Measurements from ENCODE around the gene KYNU. TPM values are rescaled to one million over a fixed set of nuclear protein-coding genes. Genes with fewer than 3 reads are reported as not detected.
A peak's percentile ranks its signal among the peaks of the same experiment; 100 is the strongest.
"Not testable (repeated sequence)": the region's sequence is repeated elsewhere in the genome, so short reads cannot be mapped to it uniquely, and the experiment has no call there.

KYNU gene
- total RNA-seq, 1 donor from 2014 or later = 0.21 TPM

GRCh38 chr2:143026411-143027054, 149.1 kb downstream of the KYNU start:
- no peak for TF ChIP-seq CTCF (IDR thresholded peaks at IDR 0.05)
- Mint-ChIP-seq H3K27ac (ENCODE audit: unreplicated experiment) (no peak overlapping the region), H3K27me3 (ENCODE audit: unreplicated experiment) (peaks cover 32% of the 10 kb centered on the region), H3K4me1 (ENCODE audit: unreplicated experiment) (peaks cover 4% of the 10 kb centered on the region), H3K36me3 (ENCODE audit: unreplicated experiment) (no peaks in the 10 kb centered on the region), H3K9me3 (ENCODE audit: unreplicated experiment) (no peaks in the 10 kb centered on the region), H3K4me3 (ENCODE audit: unreplicated experiment) (no peak overlapping the region)
- DNase-seq (ENCODE audit: extremely low spot score, unreplicated experiment) = no peak

GRCh38 chr2:143029141-143029540, 151.7 kb downstream of the KYNU start:
- Mint-ChIP-seq H3K27me3 (ENCODE audit: unreplicated experiment) (peaks cover 29% of the 10 kb centered on the region), H3K27ac (ENCODE audit: unreplicated experiment) (no peak overlapping the region), H3K4me3 (ENCODE audit: unreplicated experiment) (no peak overlapping the region), H3K4me1 (ENCODE audit: unreplicated experiment) (peaks cover 4% of the 10 kb centered on the region), H3K9me3 (ENCODE audit: unreplicated experiment) (no peaks in the 10 kb centered on the region), H3K36me3 (ENCODE audit: unreplicated experiment) (no peaks in the 10 kb centered on the region)
- DNase-seq (ENCODE audit: extremely low spot score, unreplicated experiment) = no peak
- TF ChIP-seq CTCF (IDR thresholded peaks at IDR 0.05) = no peak

GRCh38 chr2:143030127-143030526, 152.7 kb downstream of the KYNU start:
- no peaks in the 10 kb centered on the region for H3K36me3 Mint-ChIP-seq (ENCODE audit: unreplicated experiment)

GRCh38 chr2:143034292-143035074, 157.0 kb downstream of the KYNU start:
- peak; percentile 94 for TF ChIP-seq CTCF (IDR thresholded peaks at IDR 0.05)
- peaks cover 2% of the 10 kb centered on the region for H3K4me1 Mint-ChIP-seq (ENCODE audit: unreplicated experiment)
- DNase-seq (ENCODE audit: extremely low spot score, unreplicated experiment) = no peak
- peaks cover 6% of the 10 kb centered on the region for H3K27me3 Mint-ChIP-seq (ENCODE audit: unreplicated experiment)
- no peak overlapping the region for H3K27ac Mint-ChIP-seq (ENCODE audit: unreplicated experiment)
- H3K36me3 Mint-ChIP-seq (ENCODE audit: unreplicated experiment) = no peaks in the 10 kb centered on the region
- no peaks in the 10 kb centered on the region for H3K9me3 Mint-ChIP-seq (ENCODE audit: unreplicated experiment)
- no peak overlapping the region for H3K4me3 Mint-ChIP-seq (ENCODE audit: unreplicated experiment)

More at GRCh38 chr2:143030127-143030526, 152.7 kb downstream of the KYNU start:
- Mint-ChIP-seq H3K4me3 (ENCODE audit: unreplicated experiment) (no peak overlapping the region), H3K4me1 (ENCODE audit: unreplicated experiment) (peaks cover 7% of the 10 kb centered on the region), H3K9me3 (ENCODE audit: unreplicated experiment) (no peaks in the 10 kb centered on the region), H3K27ac (ENCODE audit: unreplicated experiment) (no peak overlapping the region), H3K27me3 (ENCODE audit: unreplicated experiment) (peaks cover 21% of the 10 kb centered on the region)
- TF ChIP-seq CTCF (IDR thresholded peaks at IDR 0.05) = no peak
- no peak for DNase-seq (ENCODE audit: extremely low spot score, unreplicated experiment)

- peaks cover 22% of the 10 kb centered on the region for H3K27me3 Mint-ChIP-seq (ENCODE audit: unreplicated experiment)
- H3K9me3 Mint-ChIP-seq (ENCODE audit: unreplicated experiment) = no peaks in the 10 kb centered on the region
- H3K27ac Mint-ChIP-seq (ENCODE audit: unreplicated experiment) = no peak overlapping the region
- DNase-seq (ENCODE audit: extremely low spot score, unreplicated experiment) = no peak
- no peak overlapping the region for H3K4me3 Mint-ChIP-seq (ENCODE audit: unreplicated experiment)
- H3K36me3 Mint-ChIP-seq (ENCODE audit: unreplicated experiment) = no peaks in the 10 kb centered on the region
- H3K4me1 Mint-ChIP-seq (ENCODE audit: unreplicated experiment) = no peaks in the 10 kb centered on the region
- no peak for TF ChIP-seq CTCF (IDR thresholded peaks at IDR 0.05)
Measured at GRCh38 chr2:143051465-143051864, 174.0 kb downstream of the KYNU start.

- not testable (repeated sequence) for H3K4me1 Mint-ChIP-seq (ENCODE audit: unreplicated experiment); H3K9me3 Mint-ChIP-seq (ENCODE audit: unreplicated experiment); H3K4me3 Mint-ChIP-seq (ENCODE audit: unreplicated experiment); H3K36me3 Mint-ChIP-seq (ENCODE audit: unreplicated experiment); H3K27ac Mint-ChIP-seq (ENCODE audit: unreplicated experiment); DNase-seq (ENCODE audit: extremely low spot score, unreplicated experiment)
- H3K27me3 Mint-ChIP-seq (ENCODE audit: unreplicated experiment) = peaks cover 19% of the 10 kb centered on the region
Measured at GRCh38 chr2:143053437-143053836, 176.0 kb downstream of the KYNU start.
